Endodermal cell (in vitro differentiated cells): ENCODE data around the gene TTC23. TPM values are rescaled to one million over a fixed set of nuclear protein-coding genes. Genes with fewer than 3 reads are reported as not detected.

Source experiments
- DNase-seq: peaks from one replicate; pipeline ENCODE4 v3.0.0-alpha.2; 2017
- H3K27ac ChIP-seq: 2 replicates; pipeline ENCODE4 v1.5.1; 2013; ENCODE audit warnings: mild to moderate bottlenecking, low read depth, low read length, moderate library complexity
- H3K27me3 ChIP-seq: 2 replicates; pipeline ENCODE4 v1.6.1; 2013; ENCODE audit warnings: mild to moderate bottlenecking, low read length, moderate library complexity; ENCODE audit not compliant: insufficient read depth, control insufficient read depth, poor library complexity, severe bottlenecking
- H3K36me3 ChIP-seq: 2 replicates; pipeline ENCODE4 v1.7.0; 2013; ENCODE audit warnings: mild to moderate bottlenecking, low read length, moderate library complexity; ENCODE audit not compliant: control insufficient read depth, insufficient read depth
- H3K4me1 ChIP-seq: one replicate; pipeline ENCODE4 v1.7.0; 2013; ENCODE audit warnings: low read length; ENCODE audit not compliant: control insufficient read depth, insufficient read depth
- H3K4me3 ChIP-seq: 2 replicates; pipeline ENCODE4 v1.5.1; 2013; ENCODE audit warnings: mild to moderate bottlenecking, low read length, moderate library complexity
- H3K9ac ChIP-seq: 2 replicates; pipeline ENCODE4 v1.6.1; 2013; ENCODE audit warnings: mild to moderate bottlenecking, low read length, moderate library complexity; ENCODE audit not compliant: poor library complexity, severe bottlenecking; ENCODE audit errors: extremely low read depth
- H3K9me3 ChIP-seq: 2 replicates; pipeline ENCODE4 v1.6.1; 2013; ENCODE audit warnings: mild to moderate bottlenecking, low read length, moderate library complexity; ENCODE audit not compliant: control insufficient read depth
- H3K27ac Mint-ChIP-seq: 2 replicates; pipeline ENCODE4 v1.8.0; 2020; ENCODE audit warnings: mixed read lengths
- H3K27me3 Mint-ChIP-seq: 2 replicates; pipeline ENCODE4 v1.8.0; 2021; ENCODE audit warnings: mild to moderate bottlenecking, mixed read lengths; ENCODE audit not compliant: insufficient read depth
- H3K36me3 Mint-ChIP-seq: 2 replicates; pipeline ENCODE4 v1.8.0; 2020; ENCODE audit warnings: low read depth, mixed read lengths
- H3K4me1 Mint-ChIP-seq: 2 replicates; pipeline ENCODE4 v1.8.0; 2020; ENCODE audit warnings: mixed read lengths
- H3K4me3 Mint-ChIP-seq: 2 replicates; pipeline ENCODE4 v1.8.0; 2020; ENCODE audit warnings: mild to moderate bottlenecking, moderate library complexity, mixed read lengths
- H3K9me3 Mint-ChIP-seq: 2 replicates; pipeline ENCODE4 v1.8.0; 2020; ENCODE audit warnings: mild to moderate bottlenecking, mixed read lengths
- WGBS, 2 experiments: methylation state at CpG; one replicate each; pipeline versions ENCODE4 v1.1.5 to v1.1.7; 2013; ENCODE audit warnings: missing lambda C conversion rate in 2 of 2, mixed read lengths in 1 of 2; ENCODE audit not compliant: insufficient coverage in 1 of 2, insufficient read length in 1 of 2; 5-methylcytosine and 5-hydroxymethylcytosine counted together
- total RNA-seq, 2 donors: library from RNA; stranded (reverse); fragmentation: NEBNext Ultra II Directional in 1 of 2; extraction: Animal tissue kit (Norgen Biotek cat#: 25700) in 1 of 2; gene quantifications; 2 replicates in 1 of 2; 3 replicates in 1 of 2; pipeline ENCODE4 v1.2.1, GENCODE V29; 2021
- TF ChIP-seq, protein P1 (sequence below): fragments of 200-600 bp; sonication (generic); conservative IDR thresholded peaks from 2 replicates; pipeline ENCODE4 v1.5.0; 2021; ENCODE audit warnings: antibody characterized with exemption, mild to moderate bottlenecking

TTC23 gene
- total RNA-seq, 2 donors from 2014 or later, result 20.7 to 26.3 TPM

- H3K27me3 Mint-ChIP-seq, result peaks cover 13% of the 10 kb centered on the region
- Histone ChIP-seq H3K4me1 (no peaks in the 10 kb centered on the region), H3K27me3 (peaks cover 20% of the 10 kb centered on the region), H3K36me3 (no peaks in the 10 kb centered on the region), H3K9me3 (no peaks in the 10 kb centered on the region), H3K27ac (no peak overlapping the region), H3K9ac (no peak overlapping the region), H3K4me3 (no peak overlapping the region)
- no peak overlapping the region for H3K27ac Mint-ChIP-seq
- no peak for DNase-seq
- H3K36me3 Mint-ChIP-seq, result peaks cover 7% of the 10 kb centered on the region
- TF ChIP-seq, protein P1, sequence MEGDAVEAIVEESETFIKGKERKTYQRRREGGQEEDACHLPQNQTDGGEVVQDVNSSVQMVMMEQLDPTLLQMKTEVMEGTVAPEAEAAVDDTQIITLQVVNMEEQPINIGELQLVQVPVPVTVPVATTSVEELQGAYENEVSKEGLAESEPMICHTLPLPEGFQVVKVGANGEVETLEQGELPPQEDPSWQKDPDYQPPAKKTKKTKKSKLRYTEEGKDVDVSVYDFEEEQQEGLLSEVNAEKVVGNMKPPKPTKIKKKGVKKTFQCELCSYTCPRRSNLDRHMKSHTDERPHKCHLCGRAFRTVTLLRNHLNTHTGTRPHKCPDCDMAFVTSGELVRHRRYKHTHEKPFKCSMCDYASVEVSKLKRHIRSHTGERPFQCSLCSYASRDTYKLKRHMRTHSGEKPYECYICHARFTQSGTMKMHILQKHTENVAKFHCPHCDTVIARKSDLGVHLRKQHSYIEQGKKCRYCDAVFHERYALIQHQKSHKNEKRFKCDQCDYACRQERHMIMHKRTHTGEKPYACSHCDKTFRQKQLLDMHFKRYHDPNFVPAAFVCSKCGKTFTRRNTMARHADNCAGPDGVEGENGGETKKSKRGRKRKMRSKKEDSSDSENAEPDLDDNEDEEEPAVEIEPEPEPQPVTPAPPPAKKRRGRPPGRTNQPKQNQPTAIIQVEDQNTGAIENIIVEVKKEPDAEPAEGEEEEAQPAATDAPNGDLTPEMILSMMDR, result no peak
- peaks cover 10% of the 10 kb centered on the region for H3K4me1 Mint-ChIP-seq
- WGBS, 2 experiments, result 93 to 100% methylated on average over 4 to 5 of the region's 5 CpGs
- H3K9me3 Mint-ChIP-seq, result no peaks in the 10 kb centered on the region
- H3K4me3 Mint-ChIP-seq, result no peak overlapping the region
These were observed 140.4 kb downstream of the TTC23 start for GRCh38 chr15:99108993-99109392.

GRCh38 chr15:99106417-99107220, 142.8 kb downstream of the TTC23 start:
- Histone ChIP-seq H3K4me1 (no peaks in the 10 kb centered on the region), H3K9me3 (no peaks in the 10 kb centered on the region), H3K27me3 (peaks cover 32% of the 10 kb centered on the region), H3K9ac (no peak overlapping the region), H3K4me3 (peak overlapping the region; percentile 76), H3K36me3 (no peaks in the 10 kb centered on the region), H3K27ac (no peak overlapping the region)
- peak overlapping the region; percentile 57 for H3K4me3 Mint-ChIP-seq
- DNase-seq, result peak; percentile 44
- peaks cover 10% of the 10 kb centered on the region for H3K4me1 Mint-ChIP-seq
- no peak overlapping the region for H3K27ac Mint-ChIP-seq
- no peaks in the 10 kb centered on the region for H3K9me3 Mint-ChIP-seq
- TF ChIP-seq, protein P1, result no peak
- no peaks in the 10 kb centered on the region for H3K36me3 Mint-ChIP-seq
- 89 to 92% methylated on average over 11 to 15 of the region's 15 CpGs for WGBS, 2 experiments
- peaks cover 28% of the 10 kb centered on the region for H3K27me3 Mint-ChIP-seq

GRCh38 chr15:99105514-99106341, 143.7 kb downstream of the TTC23 start:
- Histone ChIP-seq H3K27me3 (peaks cover 37% of the 10 kb centered on the region), H3K36me3 (no peaks in the 10 kb centered on the region), H3K4me1 (no peaks in the 10 kb centered on the region), H3K27ac (no peak overlapping the region), H3K9me3 (no peaks in the 10 kb centered on the region), H3K9ac (no peak overlapping the region), H3K4me3 (peak overlapping the region; percentile 76)
- H3K4me3 Mint-ChIP-seq, result peak overlapping the region; percentile 57
- DNase-seq, result peak; percentile 88
- TF ChIP-seq, protein P1, result peak; percentile 27
- H3K27me3 Mint-ChIP-seq, result peaks cover 32% of the 10 kb centered on the region
- no peaks in the 10 kb centered on the region for H3K36me3 Mint-ChIP-seq
- H3K27ac Mint-ChIP-seq, result no peak overlapping the region
- WGBS, 2 experiments, result 4 to 7% methylated on average over 29 to 116 of the region's 116 CpGs
- peaks cover 10% of the 10 kb centered on the region for H3K4me1 Mint-ChIP-seq
- H3K9me3 Mint-ChIP-seq, result no peaks in the 10 kb centered on the region
